Keratinocyte (primary cell): ENCODE data around the gene PDE6D. TPM values are rescaled to one million over a fixed set of nuclear protein-coding genes. Genes with fewer than 3 reads are reported as not detected.

Source experiments
- DNase-seq: peaks from one replicate; pipeline ENCODE4 v3.0.0-alpha.2; 2011; ENCODE audit warnings: low read depth, missing footprints, low spot score
- FAIRE-seq: peaks from 2 replicates; lab custom pipeline; 2011; peaks lifted over from hg19 to GRCh38; lab: Jason Lieb, UNC
- H2AFZ ChIP-seq: 2 replicates; pipeline ENCODE4 v1.6.0; 2012; ENCODE audit warnings: low read length, control low read depth, inconsistent platforms; ENCODE audit not compliant: control insufficient read depth
- H3K27ac ChIP-seq: 2 replicates; pipeline ENCODE4 v1.5.1; 2011; ENCODE audit warnings: low read length; ENCODE audit not compliant: control insufficient read depth, insufficient read depth
- H3K27me3 ChIP-seq: 3 replicates; pipeline ENCODE4 v1.6.0; 2011; ENCODE audit warnings: low read length; ENCODE audit not compliant: control insufficient read depth, insufficient read depth; ENCODE audit errors: extremely low read depth
- H3K36me3 ChIP-seq, 2 experiments: 2 replicates in 1 of 2; 3 replicates in 1 of 2; pipeline ENCODE4 v1.5.1; 2011; ENCODE audit warnings: low read length in 2 of 2, mild to moderate bottlenecking in 1 of 2; ENCODE audit not compliant: control insufficient read depth in 2 of 2, insufficient read depth in 2 of 2; ENCODE audit errors: extremely low read depth in 1 of 2
- H3K4me1 ChIP-seq: 3 replicates; pipeline ENCODE4 v1.5.1; 2011; ENCODE audit warnings: low read length; ENCODE audit not compliant: control insufficient read depth, insufficient read depth; ENCODE audit errors: extremely low read depth
- H3K4me2 ChIP-seq: 3 replicates; pipeline ENCODE4 v1.6.0; 2011; ENCODE audit warnings: low read depth, low read length; ENCODE audit not compliant: control insufficient read depth, insufficient read depth; ENCODE audit errors: extremely low read depth
- H3K4me3 ChIP-seq, 3 experiments: fragments of 200-600 bp in 1 of 3; sonication (generic) in 1 of 3; 2 replicates in 2 of 3; 3 replicates in 1 of 3; pipeline ENCODE4 v1.5.1; 2011 to 2016; ENCODE audit warnings: low read length in 3 of 3, mild to moderate bottlenecking in 3 of 3, control low read depth in 2 of 3, inconsistent platforms in 1 of 3, low read depth in 1 of 3, mixed read lengths in 1 of 3, mixed run types in 1 of 3, moderate library complexity in 1 of 3; ENCODE audit not compliant: control insufficient read depth in 2 of 3, insufficient read depth in 2 of 3; ENCODE audit errors: extremely low read depth in 1 of 3
- H3K79me2 ChIP-seq: 2 replicates; pipeline ENCODE4 v1.6.0; 2012; ENCODE audit warnings: low read length; ENCODE audit not compliant: control insufficient read depth, insufficient read depth
- H3K9ac ChIP-seq: 3 replicates; pipeline ENCODE4 v1.6.0; 2011; ENCODE audit warnings: low read length; ENCODE audit not compliant: control insufficient read depth, insufficient read depth; ENCODE audit errors: extremely low read depth
- H3K9me1 ChIP-seq: 3 replicates; pipeline ENCODE4 v1.6.0; 2011; ENCODE audit warnings: low read length; ENCODE audit not compliant: control insufficient read depth, insufficient read depth; ENCODE audit errors: extremely low read depth
- H3K9me3 ChIP-seq: 2 replicates; pipeline ENCODE4 v1.5.1; 2012; ENCODE audit warnings: low read depth, low read length; ENCODE audit not compliant: control insufficient read depth
- H4K20me1 ChIP-seq: 3 replicates; pipeline ENCODE4 v1.6.0; 2011; ENCODE audit warnings: low read length; ENCODE audit not compliant: control insufficient read depth, insufficient read depth; ENCODE audit errors: extremely low read depth
- CTCF ChIP-seq, 3 experiments: IDR thresholded peaks in 1 of 3; conservative IDR thresholded peaks in 1 of 3; optimal IDR thresholded peaks in 1 of 3; 2 replicates in 2 of 3; 3 replicates in 1 of 3; pipeline versions ENCODE3 to v1.5.1; 2011; ENCODE audit warnings: low read length in 3 of 3, mild to moderate bottlenecking in 3 of 3, moderate library complexity in 2 of 3, control low read depth in 1 of 3, inconsistent platforms in 1 of 3; ENCODE audit not compliant: insufficient read depth in 2 of 3; ENCODE audit errors: extremely low read depth in 1 of 3
- EZH2 ChIP-seq: IDR thresholded peaks from one replicate; pipeline ENCODE4 v1.6.1; 2012; ENCODE audit warnings: inconsistent platforms, mild to moderate bottlenecking, low read length, moderate library complexity
- dilution Hi-C: fragments of 300-500 bp; cut with MboI; formaldehyde crosslinking; loops from one replicate; pipeline ENCODE4 v1.7.0; 2020; ENCODE audit warnings: low sequenced_read_pairs; ENCODE audit not compliant: extremely low pct_ligation_motif_present
- polyA plus RNA-seq, 5 experiments: library from polyadenylated mRNA; depleted of rRNA in 3 of 5; stranded (reverse) in 3 of 5; stranded (forward) in 1 of 5; unstranded in 1 of 5; fragments of >200 nt; gene quantifications; 1 replicate in 1 of 5; 2 replicates in 3 of 5; 3 replicates in 1 of 5; pipeline versions ENCODE4 v1.2.1 to v1.2.3, GENCODE V29; 2011 to 2012; ENCODE audit warnings: missing spikeins in 2 of 5, low read depth in 1 of 5, low replicate concordance in 1 of 5

Gene PDE6D
- polyA plus RNA-seq, 1 donor (not counting 4 experiments of a cell fraction or from before 2014, with no cell fraction given) = 31.6 TPM

DNA sequence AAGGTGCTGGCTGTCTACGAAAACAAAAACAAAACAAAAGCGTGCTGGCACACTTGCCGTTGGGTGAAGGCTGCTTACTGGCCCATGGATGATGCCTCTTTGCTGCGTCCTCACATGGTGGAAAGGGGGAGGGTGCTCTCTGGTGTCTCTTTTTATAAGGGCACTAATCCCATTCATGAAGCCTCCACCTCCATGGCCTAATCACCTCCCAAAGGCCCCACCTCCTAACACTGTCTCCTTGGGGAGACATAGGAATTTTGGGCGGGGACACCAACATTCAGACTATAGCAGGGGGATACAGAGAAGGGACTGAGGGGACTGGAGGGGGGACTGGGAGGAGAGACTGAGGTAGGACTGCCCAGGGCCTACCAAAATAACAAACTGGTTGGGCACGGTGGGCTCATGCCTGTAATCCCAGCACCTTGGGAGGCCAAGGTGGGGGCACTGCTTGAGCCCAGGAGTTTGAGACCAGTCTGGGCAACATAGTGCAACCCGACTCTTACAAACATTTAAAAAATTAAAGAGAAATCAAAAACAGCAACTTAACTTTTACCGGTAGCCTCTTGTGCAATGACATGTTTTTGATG lies 58.3 kb downstream of the PDE6D start:
- TF ChIP-seq CTCF (optimal IDR thresholded peaks at IDR 0.05 in 1 of 3, IDR thresholded peaks at IDR 0.05 in 1 of 3, conservative IDR thresholded peaks at IDR 0.05 in 1 of 3; ENCODE audit: extremely low read depth in 1 of 3, insufficient read depth in 2 of 3, low read length in 3 of 3) (no peak), EZH2 (no peak)
- H3K4me1 ChIP-seq = no peaks in the 10 kb centered on the region
- FAIRE-seq (no peak), DNase-seq (no peak)
- no peaks in the 10 kb centered on the region for H3K79me2 ChIP-seq
- no peaks in the 10 kb centered on the region for H3K27me3 ChIP-seq
- H4K20me1 ChIP-seq = no peaks in the 10 kb centered on the region
- H3K36me3 ChIP-seq = no peaks in the 10 kb centered on the region
- no peak overlapping the region for H3K4me2 ChIP-seq
- H2AFZ ChIP-seq = no peak overlapping the region
- H3K9ac ChIP-seq = no peak overlapping the region
- no peak overlapping the region for H3K4me3 ChIP-seq
- H3K9me3 ChIP-seq = no peaks in the 10 kb centered on the region
- H3K9me1 ChIP-seq = no peaks in the 10 kb centered on the region
- no peak overlapping the region for H3K27ac ChIP-seq
- dilution Hi-C loops = no loop called here

DNA sequence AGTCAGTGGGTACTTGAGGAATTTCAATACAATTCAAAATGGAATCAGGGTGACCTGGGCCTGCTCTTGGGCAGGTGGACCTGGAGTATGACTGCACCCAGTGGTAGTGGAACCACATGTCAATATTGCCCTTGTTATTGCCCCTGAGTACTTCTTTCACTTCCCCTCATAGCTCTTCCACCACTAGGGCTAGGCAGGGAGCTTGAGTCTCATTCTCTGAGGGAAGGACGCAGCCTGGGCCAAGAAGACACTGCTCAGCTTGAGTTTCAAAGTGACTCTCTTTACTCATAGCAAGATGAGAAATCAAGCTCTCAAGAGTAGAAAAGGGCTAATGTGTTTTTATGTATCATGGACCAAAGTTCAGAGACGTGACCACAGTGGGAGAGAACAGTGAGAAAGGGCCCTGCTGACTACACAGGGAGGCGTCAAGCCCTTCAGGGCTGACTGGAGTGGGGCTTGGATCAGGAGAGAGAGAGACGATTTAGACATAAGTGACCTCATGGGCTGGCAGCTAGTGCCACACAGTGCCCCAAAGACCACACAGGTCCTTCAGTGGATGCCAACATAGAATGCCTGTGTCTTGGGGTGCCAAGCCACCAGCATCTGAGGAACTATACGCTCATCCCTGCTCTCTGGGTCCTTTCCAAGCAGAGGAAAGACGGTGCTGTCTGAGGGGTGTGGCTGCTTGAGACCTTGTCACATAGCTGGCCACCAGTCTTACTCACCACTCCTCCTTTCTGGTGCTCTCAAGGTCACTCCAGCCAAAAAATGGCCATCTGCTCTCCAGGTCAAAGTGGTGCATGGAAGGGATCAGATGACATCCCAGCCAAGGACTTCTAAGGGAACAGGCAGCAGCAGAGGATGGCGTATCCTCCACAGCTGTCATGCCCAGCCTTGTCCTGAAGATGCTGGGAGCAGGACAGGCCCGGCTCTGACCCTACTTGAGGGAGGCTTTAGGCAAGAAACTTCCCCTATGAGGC lies 59.8 kb downstream of the PDE6D start:
- no peak overlapping the region for H3K4me3 ChIP-seq
- dilution Hi-C loops = no loop called here
- no peaks in the 10 kb centered on the region for H3K79me2 ChIP-seq
- no peak overlapping the region for H3K27ac ChIP-seq
- TF ChIP-seq CTCF (optimal IDR thresholded peaks at IDR 0.05 in 1 of 3, IDR thresholded peaks at IDR 0.05 in 1 of 3, conservative IDR thresholded peaks at IDR 0.05 in 1 of 3; ENCODE audit: extremely low read depth in 1 of 3, insufficient read depth in 2 of 3, low read length in 3 of 3) (no peak), EZH2 (no peak)
- no peak overlapping the region for H2AFZ ChIP-seq
- no peaks in the 10 kb centered on the region for H3K27me3 ChIP-seq
- no peaks in the 10 kb centered on the region for H3K9me1 ChIP-seq
- no peaks in the 10 kb centered on the region for H3K9me3 ChIP-seq
- H3K4me1 ChIP-seq = no peaks in the 10 kb centered on the region
- no peaks in the 10 kb centered on the region for H3K36me3 ChIP-seq
- no peak overlapping the region for H3K4me2 ChIP-seq
- DNase-seq = no peak
- FAIRE-seq = no peak
- H4K20me1 ChIP-seq = no peaks in the 10 kb centered on the region
- no peak overlapping the region for H3K9ac ChIP-seq
